NB4 (cell line): ENCODE data around the gene ACACA.
"Not testable (repeated sequence)": the region's sequence is repeated elsewhere in the genome, so short reads cannot be mapped to it uniquely, and the experiment has no call there.

Source experiments
- POLR2A ChIP-seq: IDR thresholded peaks from 2 replicates; pipeline ENCODE4 v1.6.1; 2011; ENCODE audit warnings: mild to moderate bottlenecking; ENCODE audit not compliant: insufficient read length; ENCODE audit errors: extremely low read depth
- TF ChIP-seq, protein P1 (sequence below): IDR thresholded peaks from one replicate; pipeline ENCODE4 v1.5.1; 2012; ENCODE audit warnings: low read depth, low read length

GRCh38 chr17:37073464-37073863 lies 333.2 kb downstream of the ACACA start:
- TF ChIP-seq, protein P1, sequence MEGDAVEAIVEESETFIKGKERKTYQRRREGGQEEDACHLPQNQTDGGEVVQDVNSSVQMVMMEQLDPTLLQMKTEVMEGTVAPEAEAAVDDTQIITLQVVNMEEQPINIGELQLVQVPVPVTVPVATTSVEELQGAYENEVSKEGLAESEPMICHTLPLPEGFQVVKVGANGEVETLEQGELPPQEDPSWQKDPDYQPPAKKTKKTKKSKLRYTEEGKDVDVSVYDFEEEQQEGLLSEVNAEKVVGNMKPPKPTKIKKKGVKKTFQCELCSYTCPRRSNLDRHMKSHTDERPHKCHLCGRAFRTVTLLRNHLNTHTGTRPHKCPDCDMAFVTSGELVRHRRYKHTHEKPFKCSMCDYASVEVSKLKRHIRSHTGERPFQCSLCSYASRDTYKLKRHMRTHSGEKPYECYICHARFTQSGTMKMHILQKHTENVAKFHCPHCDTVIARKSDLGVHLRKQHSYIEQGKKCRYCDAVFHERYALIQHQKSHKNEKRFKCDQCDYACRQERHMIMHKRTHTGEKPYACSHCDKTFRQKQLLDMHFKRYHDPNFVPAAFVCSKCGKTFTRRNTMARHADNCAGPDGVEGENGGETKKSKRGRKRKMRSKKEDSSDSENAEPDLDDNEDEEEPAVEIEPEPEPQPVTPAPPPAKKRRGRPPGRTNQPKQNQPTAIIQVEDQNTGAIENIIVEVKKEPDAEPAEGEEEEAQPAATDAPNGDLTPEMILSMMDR = not testable (repeated sequence)
- TF ChIP-seq POLR2A = not testable (repeated sequence)
